Esophagus muscularis mucosa (tissue), 3 donors: ENCODE data around the gene HIPK4.

Experiments
- POLR2A ChIP-seq: fragments of 450-650 bp; IDR thresholded peaks from one replicate; pipeline ENCODE4 v1.6.1; 2017; ENCODE audit warnings: antibody characterized with exemption, moderate library complexity, mild to moderate bottlenecking, low read depth
- TF ChIP-seq, protein P1 (sequence below), 3 experiments: fragments of 200-600 bp in 2 of 3; fragments of 450-650 bp in 1 of 3; sonication (generic) in 2 of 3; IDR thresholded peaks; one replicate each; pipeline ENCODE4 v1.5.1; 2017 to 2019; ENCODE audit warnings: antibody characterized with exemption in 3 of 3, mild to moderate bottlenecking in 2 of 3, moderate library complexity in 1 of 3

DNA sequence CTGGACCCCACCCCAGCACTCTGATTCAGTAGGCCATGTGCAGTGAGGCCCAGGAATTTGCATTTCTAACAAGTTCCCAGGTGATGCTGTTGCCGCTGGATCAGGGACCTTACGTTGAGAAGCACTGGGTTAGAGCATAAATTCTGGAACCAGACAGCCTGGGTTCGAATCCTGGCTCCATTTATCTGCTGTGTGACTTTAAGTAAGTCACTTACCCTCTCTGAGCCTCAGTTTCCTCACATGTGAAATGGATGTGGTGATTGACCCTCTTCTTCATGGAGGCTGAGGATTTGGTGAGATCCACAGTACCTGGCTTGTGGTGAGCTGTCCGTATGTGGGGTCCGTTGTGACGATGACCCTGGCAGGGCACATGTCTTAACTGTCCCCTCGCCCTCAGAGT is 15.9 kb downstream of the HIPK4 start:
- TF ChIP-seq, protein P1, sequence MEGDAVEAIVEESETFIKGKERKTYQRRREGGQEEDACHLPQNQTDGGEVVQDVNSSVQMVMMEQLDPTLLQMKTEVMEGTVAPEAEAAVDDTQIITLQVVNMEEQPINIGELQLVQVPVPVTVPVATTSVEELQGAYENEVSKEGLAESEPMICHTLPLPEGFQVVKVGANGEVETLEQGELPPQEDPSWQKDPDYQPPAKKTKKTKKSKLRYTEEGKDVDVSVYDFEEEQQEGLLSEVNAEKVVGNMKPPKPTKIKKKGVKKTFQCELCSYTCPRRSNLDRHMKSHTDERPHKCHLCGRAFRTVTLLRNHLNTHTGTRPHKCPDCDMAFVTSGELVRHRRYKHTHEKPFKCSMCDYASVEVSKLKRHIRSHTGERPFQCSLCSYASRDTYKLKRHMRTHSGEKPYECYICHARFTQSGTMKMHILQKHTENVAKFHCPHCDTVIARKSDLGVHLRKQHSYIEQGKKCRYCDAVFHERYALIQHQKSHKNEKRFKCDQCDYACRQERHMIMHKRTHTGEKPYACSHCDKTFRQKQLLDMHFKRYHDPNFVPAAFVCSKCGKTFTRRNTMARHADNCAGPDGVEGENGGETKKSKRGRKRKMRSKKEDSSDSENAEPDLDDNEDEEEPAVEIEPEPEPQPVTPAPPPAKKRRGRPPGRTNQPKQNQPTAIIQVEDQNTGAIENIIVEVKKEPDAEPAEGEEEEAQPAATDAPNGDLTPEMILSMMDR (IDR thresholded peaks at IDR 0.05): no peak
- no peak for TF ChIP-seq POLR2A
